Adrenal gland (tissue), 12 donors: ENCODE data around the gene ARL4A. TPM values are rescaled to one million over a fixed set of nuclear protein-coding genes. Genes with fewer than 3 reads are reported as not detected.

ENCODE experiments used
- DNase-seq, 7 donors: peaks; one replicate each; pipeline ENCODE4 v3.0.0-alpha.2; 2019 to 2020
- H3K27ac ChIP-seq, 5 donors: fragments of 200-600 bp; sonication (generic) in 4 of 5; 1 replicate in 3 of 5; 2 replicates in 2 of 5; pipeline versions ENCODE4 v1.5.1 to v1.8.0; 2016 to 2020; ENCODE audit warnings: mild to moderate bottlenecking in 1 of 5
- H3K27me3 ChIP-seq: fragments of 200-600 bp; 2 replicates; pipeline ENCODE4 v1.8.0; 2021
- H3K36me3 ChIP-seq, 2 donors: fragments of 200-600 bp; replicated peaks in 1 of 2; 1 replicate in 1 of 2; 2 replicates in 1 of 2; pipeline versions ENCODE4 v1.5.1 to v1.8.0; 2018 to 2022
- H3K4me1 ChIP-seq, 2 donors: fragments of 200-600 bp; replicated peaks in 1 of 2; 1 replicate in 1 of 2; 2 replicates in 1 of 2; pipeline versions ENCODE4 v1.5.1 to v1.8.0; 2018 to 2021
- H3K4me3 ChIP-seq, 4 donors: fragments of 200-600 bp; sonication (generic) in 3 of 4; one replicate each; pipeline ENCODE4 v1.5.1; 2016 to 2018
- H3K9me3 ChIP-seq, 3 donors: fragments of 200-600 bp; sonication (generic) in 1 of 3; replicated peaks in 1 of 3; 1 replicate in 2 of 3; 2 replicates in 1 of 3; pipeline versions ENCODE4 v1.5.1 to v1.8.0; 2016 to 2021
- POLR2A ChIP-seq, 2 donors: fragments of 450-650 bp; IDR thresholded peaks; one replicate each; pipeline ENCODE4 v1.6.1; 2017; ENCODE audit warnings: antibody characterized with exemption in 2 of 2, mild to moderate bottlenecking in 2 of 2, moderate library complexity in 1 of 2
- WGBS, 4 donors: extraction: QIAGEN DNeasy Blood & Tissue Kit in 2 of 4; methylation state at CpG; one replicate each; pipeline versions ENCODE4 v1.1.5 to v1.1.7; 2013 to 2017; 5-methylcytosine and 5-hydroxymethylcytosine counted together
- intact Hi-C, 2 donors: fragments of 100-400 bp; cut with DNase I; formaldehyde crosslinking; loops; one replicate each; pipeline versions ENCODE4 v1.14.1 to v1.15.0; 2022 to 2023
- polyA plus RNA-seq, 3 donors: library from polyadenylated mRNA; stranded (reverse); fragments of 200-250 nt in 2 of 3; fragments of 350-450 nt in 1 of 3; fragmentation: Illumina TruSeq in 1 of 3; extraction: RNeasy Lipid Tissue Mini Kit (QIAGEN cat#74804) in 1 of 3; gene quantifications; one replicate each; pipeline ENCODE4 v1.2.3, GENCODE V29; 2013 to 2014
- total RNA-seq, 9 donors: library from RNA; depleted of rRNA in 4 of 9; stranded (reverse); fragments of >200 nt in 4 of 9; fragments of 120-200 nt in 1 of 9; fragmentation: NEBNext Ultra II Directional in 1 of 9; extraction: Animal tissue kit (Norgen Biotek cat#: 25700) in 1 of 9; gene quantifications; one replicate each; pipeline versions ENCODE4 v1.1.0 to v1.2.4, GENCODE V29; 2013 to 2023
- TF ChIP-seq, protein P1 (sequence below), 6 experiments: fragments of 450-650 bp in 4 of 6; fragments of 200-600 bp in 2 of 6; sonication (generic) in 1 of 6; IDR thresholded peaks; 1 replicate in 5 of 6; 2 replicates in 1 of 6; pipeline versions ENCODE4 v1.5.1 to v1.8.0; 2016 to 2021; ENCODE audit warnings: antibody characterized with exemption in 6 of 6, mild to moderate bottlenecking in 2 of 6, moderate library complexity in 1 of 6
- donor health status: healthy with polysubstance abuse.
- donor health status: Bipolar disorder and iron deficiency.
- donor health status: DM: yes; HTN: yes; CAD: no.
- donor health status: DM: no; HTN: no; CAD: no.
- donor health status: DM: no; HTN: no; CAD: no.
- donor health status: DM: yes; HTN: yes; CAD: no.

Gene ARL4A
- total and polyA plus RNA-seq, 12 donors = 7.7 to 27.8 (median 10.1) TPM

DNA sequence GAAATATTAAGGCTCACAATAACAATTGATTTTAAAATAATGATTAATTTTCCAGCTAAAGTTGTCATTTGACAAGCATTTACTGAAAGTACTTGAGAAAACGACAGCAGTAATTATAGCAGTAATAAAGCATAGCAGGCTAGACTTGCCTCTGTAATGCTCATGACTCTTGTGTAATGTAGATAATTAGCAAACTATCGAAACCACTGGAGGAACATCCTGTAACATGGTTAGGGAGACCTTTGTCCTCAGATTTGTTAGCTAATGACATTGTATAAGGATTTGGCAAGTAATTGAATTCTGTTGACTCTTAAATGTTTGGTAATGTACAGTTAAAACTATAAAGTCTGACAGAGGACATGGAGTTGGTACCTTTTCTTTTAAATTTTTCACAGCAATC, 24.8 kb downstream of the ARL4A start:
- intact Hi-C loops = no loop called here
- H3K9me3 ChIP-seq = no peaks in the 10 kb centered on the region
- TF ChIP-seq, protein P1, sequence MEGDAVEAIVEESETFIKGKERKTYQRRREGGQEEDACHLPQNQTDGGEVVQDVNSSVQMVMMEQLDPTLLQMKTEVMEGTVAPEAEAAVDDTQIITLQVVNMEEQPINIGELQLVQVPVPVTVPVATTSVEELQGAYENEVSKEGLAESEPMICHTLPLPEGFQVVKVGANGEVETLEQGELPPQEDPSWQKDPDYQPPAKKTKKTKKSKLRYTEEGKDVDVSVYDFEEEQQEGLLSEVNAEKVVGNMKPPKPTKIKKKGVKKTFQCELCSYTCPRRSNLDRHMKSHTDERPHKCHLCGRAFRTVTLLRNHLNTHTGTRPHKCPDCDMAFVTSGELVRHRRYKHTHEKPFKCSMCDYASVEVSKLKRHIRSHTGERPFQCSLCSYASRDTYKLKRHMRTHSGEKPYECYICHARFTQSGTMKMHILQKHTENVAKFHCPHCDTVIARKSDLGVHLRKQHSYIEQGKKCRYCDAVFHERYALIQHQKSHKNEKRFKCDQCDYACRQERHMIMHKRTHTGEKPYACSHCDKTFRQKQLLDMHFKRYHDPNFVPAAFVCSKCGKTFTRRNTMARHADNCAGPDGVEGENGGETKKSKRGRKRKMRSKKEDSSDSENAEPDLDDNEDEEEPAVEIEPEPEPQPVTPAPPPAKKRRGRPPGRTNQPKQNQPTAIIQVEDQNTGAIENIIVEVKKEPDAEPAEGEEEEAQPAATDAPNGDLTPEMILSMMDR (IDR thresholded peaks at IDR 0.05) = no peak
- TF ChIP-seq POLR2A (IDR thresholded peaks at IDR 0.05) = no peak
- DNase-seq = no peak
- H3K4me3 ChIP-seq = no peak overlapping the region
- no peaks in the 10 kb centered on the region for H3K27me3 ChIP-seq
- no peaks in the 10 kb centered on the region for H3K4me1 ChIP-seq
- H3K36me3 ChIP-seq = no peaks in the 10 kb centered on the region
- H3K27ac ChIP-seq = no peak overlapping the region
- 68 to 78% (median 75%) methylated on average over 2 of the region's 2 CpGs for WGBS, 4 donors

DNA sequence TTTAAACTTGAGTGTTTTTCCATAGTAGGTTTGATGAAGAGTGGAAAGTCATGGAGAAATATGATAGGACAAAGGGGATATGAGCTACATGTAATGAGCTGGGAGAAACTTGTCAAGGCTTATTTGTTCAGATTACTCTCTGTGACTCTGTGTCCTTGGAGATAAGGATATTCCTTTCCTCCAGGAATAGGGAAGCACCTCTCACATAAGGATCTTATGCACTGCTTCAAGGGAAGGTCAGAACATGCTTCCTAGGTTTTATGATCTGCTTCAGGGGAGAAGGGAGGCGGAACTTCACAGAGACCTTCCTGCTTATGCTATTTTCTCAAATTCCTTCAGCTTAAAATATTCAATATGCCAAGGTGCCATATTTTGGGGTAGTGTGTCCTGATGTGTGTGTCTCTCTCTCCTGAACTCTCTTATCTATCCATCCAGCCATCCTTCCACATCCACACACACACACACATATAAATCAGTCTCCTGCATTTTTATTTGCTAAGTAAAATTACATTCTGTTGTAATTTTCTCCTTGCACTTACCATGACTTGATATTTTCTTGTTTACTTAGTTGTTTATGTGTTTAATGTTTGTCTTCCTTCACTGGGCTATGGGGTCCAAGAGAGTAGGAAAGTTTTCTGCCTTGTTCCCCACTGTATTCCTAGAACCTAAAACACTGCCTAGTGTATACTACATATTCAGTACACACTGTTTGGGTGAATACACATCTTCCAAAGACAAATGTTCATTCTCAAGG, 26.4 kb downstream of the ARL4A start:
- 76 to 96% (median 93%) methylated on average over 1 of the region's 1 CpG for WGBS, 4 donors
- no peaks in the 10 kb centered on the region for H3K27me3 ChIP-seq
- intact Hi-C loops = no loop called here

DNA sequence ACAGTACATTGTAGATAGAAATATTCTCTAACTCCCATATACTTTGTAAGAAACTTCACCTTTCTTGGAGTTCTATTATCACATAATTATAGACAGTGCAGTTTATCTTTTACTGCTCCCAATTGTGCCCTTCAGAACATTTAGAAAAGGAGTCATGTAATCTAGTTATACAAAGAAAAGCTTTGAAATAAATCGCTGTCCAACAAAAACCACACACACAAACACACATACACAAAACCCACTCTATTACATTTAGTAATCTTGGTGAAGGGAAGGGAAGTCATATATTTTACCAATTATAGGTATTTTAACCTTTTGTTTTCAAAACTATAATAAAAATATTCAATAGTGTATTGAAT, 26.9 kb downstream of the ARL4A start:
- H3K4me1 ChIP-seq = peaks cover 5 to 7% of the 10 kb centered on the region in 2 donors
- H3K4me3 ChIP-seq = no peak overlapping the region
- TF ChIP-seq, protein P1 (IDR thresholded peaks at IDR 0.05) = no peak
- no peak for TF ChIP-seq POLR2A (IDR thresholded peaks at IDR 0.05)
- H3K27ac ChIP-seq = no peak overlapping the region
- DNase-seq = no peak
- H3K9me3 ChIP-seq = no peaks in the 10 kb centered on the region
- H3K36me3 ChIP-seq = no peaks in the 10 kb centered on the region
- intact Hi-C loops = no loop called here
- 85 to 92% (median 90%) methylated on average over 1 of the region's 1 CpG for WGBS, 4 donors
- H3K27me3 ChIP-seq = no peaks in the 10 kb centered on the region

More for the DNA sequence above, 26.4 kb downstream of the ARL4A start:
- no peak overlapping the region for H3K4me3 ChIP-seq
- TF ChIP-seq POLR2A (IDR thresholded peaks at IDR 0.05) = no peak
- TF ChIP-seq, protein P1 (IDR thresholded peaks at IDR 0.05) = no peak
- H3K36me3 ChIP-seq = no peaks in the 10 kb centered on the region
- no peaks in the 10 kb centered on the region for H3K9me3 ChIP-seq
- peaks cover 0 to 2% of the 10 kb centered on the region in 2 donors for H3K4me1 ChIP-seq
- H3K27ac ChIP-seq = no peak overlapping the region
- DNase-seq = no peak

DNA sequence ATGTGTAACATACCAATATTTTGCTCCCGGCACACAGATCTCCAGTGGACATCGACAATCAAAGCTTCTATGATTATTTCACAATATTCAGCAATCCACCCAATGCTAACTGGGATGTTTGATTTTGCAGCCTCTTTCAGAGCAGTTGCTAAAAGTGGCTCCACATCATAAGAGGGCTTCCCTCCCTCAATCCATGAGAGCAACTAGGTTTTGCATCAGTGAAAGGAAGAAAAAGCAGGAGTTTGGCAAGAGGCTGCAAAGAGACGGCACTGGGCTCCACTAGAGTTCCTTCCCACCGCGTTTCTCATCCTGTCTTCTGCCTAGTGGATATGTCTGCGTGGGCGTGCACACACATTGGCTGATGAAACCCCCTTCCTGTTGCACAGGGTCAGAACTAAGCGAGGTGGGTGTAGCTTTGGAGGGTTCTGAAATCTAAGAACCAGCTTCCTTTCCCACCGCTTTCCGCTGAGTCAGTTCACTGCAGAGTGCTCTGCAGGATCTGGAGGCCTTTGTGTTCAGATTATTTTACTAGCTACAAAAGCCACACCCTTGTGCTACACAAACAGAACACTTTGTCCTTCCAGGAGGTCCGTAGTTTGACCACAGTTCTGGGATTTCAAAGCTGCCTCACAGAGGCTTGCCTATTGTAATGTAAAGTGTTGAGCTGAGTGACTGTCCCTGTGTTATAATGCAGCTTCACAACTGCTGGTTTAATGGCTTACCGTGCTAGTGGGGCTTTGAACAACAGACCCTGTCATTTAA, 28.1 kb downstream of the ARL4A start:
- TF ChIP-seq POLR2A (IDR thresholded peaks at IDR 0.05) = peak in 1 of 2 donors; percentile 15
- TF ChIP-seq, protein P1 (IDR thresholded peaks at IDR 0.05) = no peak
- Histone ChIP-seq H3K27me3 (no peaks in the 10 kb centered on the region), H3K4me1 (peaks cover 8 to 10% of the 10 kb centered on the region in 2 donors)

More for the DNA sequence above, 28.1 kb downstream of the ARL4A start:
- H3K27ac ChIP-seq = peak overlapping the region in 3 of 5 donors; percentile 11 to 67 (median 30)
- intact Hi-C loops = no loop called here
- no peaks in the 10 kb centered on the region for H3K9me3 ChIP-seq
- DNase-seq = peak; percentile 27 to 80 (median 64)
- no peaks in the 10 kb centered on the region for H3K36me3 ChIP-seq
- H3K4me3 ChIP-seq = peak overlapping the region in 1 of 4 donors; percentile 4
- WGBS, 4 donors = 41 to 55% (median 51%) methylated on average over 12 of the region's 12 CpGs
